Ovary (tissue), 9 donors: ENCODE data around the gene RAB13. TPM values are rescaled to one million over a fixed set of nuclear protein-coding genes. Genes with fewer than 3 reads are reported as not detected.

ENCODE experiments used
- DNase-seq, 5 donors: peaks; one replicate each; pipeline ENCODE4 v3.0.0-alpha.2; 2019 to 2020
- H3K27ac ChIP-seq, 2 donors: fragments of 200-600 bp; one replicate each; pipeline versions ENCODE4 v1.5.1 to v1.8.0; 2019 to 2022
- H3K27me3 ChIP-seq: fragments of 200-600 bp; one replicate; pipeline ENCODE4 v1.8.0; 2022
- H3K36me3 ChIP-seq: fragments of 200-600 bp; sonication (generic); one replicate; pipeline ENCODE4 v1.5.1; 2019
- H3K4me1 ChIP-seq: one replicate; pipeline ENCODE4 v1.8.1; 2013; ENCODE audit warnings: mild to moderate bottlenecking, moderate library complexity; ENCODE audit not compliant: insufficient read depth
- H3K4me3 ChIP-seq: fragments of 200-600 bp; sonication (generic); one replicate; pipeline ENCODE4 v1.5.1; 2017
- H3K9me3 ChIP-seq, 2 donors: fragments of 200-600 bp in 1 of 2; sonication (generic) in 1 of 2; one replicate each; pipeline versions ENCODE4 v1.5.1 to v1.8.1; 2013 to 2019; ENCODE audit warnings: mild to moderate bottlenecking in 1 of 2, moderate library complexity in 1 of 2
- EP300 ChIP-seq: sonication (generic); formaldehyde crosslinking; IDR thresholded peaks from one replicate; pipeline ENCODE4 v1.6.1; 2017; ENCODE audit warnings: antibody characterized with exemption
- POLR2A ChIP-seq: fragments of 450-650 bp; IDR thresholded peaks from one replicate; pipeline ENCODE4 v1.6.1; 2017; ENCODE audit warnings: antibody characterized with exemption, mild to moderate bottlenecking, moderate library complexity
- WGBS, 3 donors: extraction: QIAGEN DNeasy Blood & Tissue Kit in 1 of 3; methylation state at CpG; one replicate each; pipeline versions ENCODE4 v1.1.5 to v1.1.7; 2013 to 2017; 5-methylcytosine and 5-hydroxymethylcytosine counted together
- intact Hi-C, 4 donors: fragments of 100-400 bp; cut with DNase I; formaldehyde crosslinking; loops; one replicate each; pipeline versions ENCODE4 v1.11.0 to v1.15.1; 2022 to 2023
- polyA plus RNA-seq, 2 donors: library from polyadenylated mRNA; stranded (reverse); fragments of 200-250 nt in 1 of 2; fragments of 350-450 nt in 1 of 2; fragmentation: Illumina TruSeq in 1 of 2; extraction: RNeasy Lipid Tissue Mini Kit (QIAGEN cat#74804) in 1 of 2; gene quantifications; one replicate each; pipeline ENCODE4 v1.2.3, GENCODE V29; 2013 to 2014
- total RNA-seq, 7 donors: library from RNA; depleted of rRNA in 2 of 7; stranded (reverse); fragments of >200 nt in 2 of 7; fragmentation: NEBNext Ultra II Directional in 3 of 7; extraction: Animal tissue kit (Norgen Biotek cat#: 25700) in 3 of 7; gene quantifications; one replicate each; pipeline versions ENCODE4 v1.1.0 to v1.2.4, GENCODE V29; 2016 to 2023
- TF ChIP-seq, protein P1 (sequence below), 3 donors: fragments of 450-650 bp in 2 of 3; fragments of 200-600 bp in 1 of 3; IDR thresholded peaks; one replicate each; pipeline versions ENCODE4 v1.5.1 to v1.8.0; 2016 to 2022; ENCODE audit warnings: antibody characterized with exemption in 3 of 3, mild to moderate bottlenecking in 1 of 3
- donor health status: DM: no; HTN: no; CAD: no; lungs with moderate emphysema.
- donor health status: DM: no; HTN: no; CAD: no.
- donor health status: Bipolar disorder and iron deficiency.
- donor health status: DM: yes; HTN: yes; CAD: no.
- donor health status: DM: no; HTN: no; CAD: no.
- donor health status: DM: yes; HTN: yes; CAD: no.

The RAB13 gene
- total and polyA plus RNA-seq, 9 donors: 31.4 to 190 (median 115) TPM

GRCh38 chr1:153940756-153941155 lies 45.4 kb downstream of the RAB13 start:
- Histone ChIP-seq H3K27ac (no peak overlapping the region), H3K4me3 (no peak overlapping the region), H3K4me1 (peaks cover 7% of the 10 kb centered on the region), H3K27me3 (no peaks in the 10 kb centered on the region), H3K9me3 (no peaks in the 10 kb centered on the region), H3K36me3 (no peaks in the 10 kb centered on the region)
- DNase-seq: peak in 2 of 5 donors; percentile 12 to 19
- TF ChIP-seq, protein P1, sequence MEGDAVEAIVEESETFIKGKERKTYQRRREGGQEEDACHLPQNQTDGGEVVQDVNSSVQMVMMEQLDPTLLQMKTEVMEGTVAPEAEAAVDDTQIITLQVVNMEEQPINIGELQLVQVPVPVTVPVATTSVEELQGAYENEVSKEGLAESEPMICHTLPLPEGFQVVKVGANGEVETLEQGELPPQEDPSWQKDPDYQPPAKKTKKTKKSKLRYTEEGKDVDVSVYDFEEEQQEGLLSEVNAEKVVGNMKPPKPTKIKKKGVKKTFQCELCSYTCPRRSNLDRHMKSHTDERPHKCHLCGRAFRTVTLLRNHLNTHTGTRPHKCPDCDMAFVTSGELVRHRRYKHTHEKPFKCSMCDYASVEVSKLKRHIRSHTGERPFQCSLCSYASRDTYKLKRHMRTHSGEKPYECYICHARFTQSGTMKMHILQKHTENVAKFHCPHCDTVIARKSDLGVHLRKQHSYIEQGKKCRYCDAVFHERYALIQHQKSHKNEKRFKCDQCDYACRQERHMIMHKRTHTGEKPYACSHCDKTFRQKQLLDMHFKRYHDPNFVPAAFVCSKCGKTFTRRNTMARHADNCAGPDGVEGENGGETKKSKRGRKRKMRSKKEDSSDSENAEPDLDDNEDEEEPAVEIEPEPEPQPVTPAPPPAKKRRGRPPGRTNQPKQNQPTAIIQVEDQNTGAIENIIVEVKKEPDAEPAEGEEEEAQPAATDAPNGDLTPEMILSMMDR (IDR thresholded peaks at IDR 0.05): no peak
- TF ChIP-seq EP300: no peak
- no peak for TF ChIP-seq POLR2A
- intact Hi-C loops: loop anchor here in 3 of 4 donors (10.0 kb wide), 2 partner anchors 146 to 266 kb away; partner anchors contain the start of genes ILF2 (in 2 of the 3) and NPR1 (in 2 of the 3)
- 87 to 88% (median 87%) methylated on average over 8 of the region's 8 CpGs for WGBS, 3 donors

GRCh38 chr1:153939476-153939875 lies 46.7 kb downstream of the RAB13 start:
- H3K4me1 ChIP-seq: no peaks in the 10 kb centered on the region
- H3K36me3 ChIP-seq: no peaks in the 10 kb centered on the region
- intact Hi-C loops: no loop called here
- no peak for TF ChIP-seq EP300
- TF ChIP-seq POLR2A: no peak
- TF ChIP-seq, protein P1 (IDR thresholded peaks at IDR 0.05): no peak
- DNase-seq: peak in 2 of 5 donors; percentile 18 to 30
- no peak overlapping the region for H3K4me3 ChIP-seq
- no peak overlapping the region for H3K27ac ChIP-seq
- no peaks in the 10 kb centered on the region for H3K27me3 ChIP-seq
- H3K9me3 ChIP-seq: no peaks in the 10 kb centered on the region
- WGBS, 3 donors: 89 to 91% (median 90%) methylated on average over 12 of the region's 12 CpGs

GRCh38 chr1:153938996-153939395 lies 47.1 kb downstream of the RAB13 start:
- no peaks in the 10 kb centered on the region for H3K4me1 ChIP-seq
- H3K4me3 ChIP-seq: no peak overlapping the region
- H3K9me3 ChIP-seq: no peaks in the 10 kb centered on the region
- no peaks in the 10 kb centered on the region for H3K27me3 ChIP-seq
- no peak overlapping the region for H3K27ac ChIP-seq
- TF ChIP-seq, protein P1 (IDR thresholded peaks at IDR 0.05): no peak
- TF ChIP-seq EP300 (no peak), POLR2A (no peak)
- WGBS, 3 donors: 76 to 78% (median 78%) methylated on average over 3 of the region's 3 CpGs
- intact Hi-C loops: no loop called here
- peak in 1 of 5 donors; percentile 20 for DNase-seq
- no peaks in the 10 kb centered on the region for H3K36me3 ChIP-seq

GRCh38 chr1:153937331-153937730 lies 48.8 kb downstream of the RAB13 start:
- Histone ChIP-seq H3K4me1 (no peaks in the 10 kb centered on the region), H3K27ac (no peak overlapping the region), H3K9me3 (no peaks in the 10 kb centered on the region), H3K27me3 (no peaks in the 10 kb centered on the region), H3K36me3 (no peaks in the 10 kb centered on the region), H3K4me3 (no peak overlapping the region)
- intact Hi-C loops: no loop called here
- TF ChIP-seq POLR2A (no peak), EP300 (no peak)
- TF ChIP-seq, protein P1 (IDR thresholded peaks at IDR 0.05): no peak
- peak in 1 of 5 donors; percentile 21 for DNase-seq
- 92 to 94% (median 94%) methylated on average over 10 of the region's 10 CpGs for WGBS, 3 donors
